ENCODE measurements around the gene VWA5B2.

Gene VWA5B2

DNA sequence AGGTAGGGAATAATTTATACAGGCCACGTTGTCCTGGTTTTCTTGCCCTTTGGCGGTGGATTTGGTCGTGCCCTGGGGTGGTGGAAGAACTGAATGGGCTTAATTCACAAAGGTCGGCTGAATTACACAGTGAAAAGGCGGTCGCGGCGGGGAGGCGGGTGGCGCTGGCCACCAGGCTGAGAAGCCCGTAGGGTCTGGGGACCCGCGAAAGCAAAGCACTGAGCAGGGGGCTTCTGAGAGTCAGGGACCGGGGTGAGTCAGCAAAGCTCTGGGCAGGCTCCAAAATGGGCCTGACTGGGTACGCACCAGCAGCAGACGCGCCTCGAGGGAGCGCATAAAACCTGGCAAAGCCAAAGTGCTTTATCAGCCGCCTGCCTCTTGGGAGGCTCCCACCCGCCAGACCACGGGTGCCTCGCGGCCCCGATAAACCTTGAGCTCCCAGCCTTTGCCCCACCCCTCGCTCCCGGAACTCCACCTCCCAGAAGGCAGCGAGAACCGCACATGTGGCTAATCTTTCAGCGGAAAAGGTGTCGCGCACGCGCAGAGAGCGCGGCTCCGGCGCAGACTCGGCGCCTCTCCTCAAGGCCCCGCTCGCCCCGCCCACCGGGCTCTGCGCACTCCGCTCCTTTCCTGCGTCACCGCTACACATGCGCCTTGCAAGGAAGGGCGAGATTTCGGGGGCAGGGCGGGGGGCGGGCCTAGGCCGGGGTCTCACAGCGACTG lies 43.8 kb upstream of the VWA5B2 start (continued):
- TF ChIP-seq, protein P1, sequence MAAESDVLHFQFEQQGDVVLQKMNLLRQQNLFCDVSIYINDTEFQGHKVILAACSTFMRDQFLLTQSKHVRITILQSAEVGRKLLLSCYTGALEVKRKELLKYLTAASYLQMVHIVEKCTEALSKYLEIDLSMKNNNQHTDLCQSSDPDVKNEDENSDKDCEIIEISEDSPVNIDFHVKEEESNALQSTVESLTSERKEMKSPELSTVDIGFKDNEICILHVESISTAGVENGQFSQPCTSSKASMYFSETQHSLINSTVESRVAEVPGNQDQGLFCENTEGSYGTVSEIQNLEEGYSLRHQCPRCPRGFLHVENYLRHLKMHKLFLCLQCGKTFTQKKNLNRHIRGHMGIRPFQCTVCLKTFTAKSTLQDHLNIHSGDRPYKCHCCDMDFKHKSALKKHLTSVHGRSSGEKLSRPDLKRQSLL (tag by site-specific recombination; IDR thresholded peaks at IDR 0.05), result peak; percentile 33; the same call in 1 of the 2 replicates
- peak; percentile 86 for TF ChIP-seq ZNF600 (tag by site-specific recombination; IDR thresholded peaks at IDR 0.05)
- peak; percentile 84 for TF ChIP-seq ZBTB48 (tag by site-specific recombination; IDR thresholded peaks at IDR 0.05)
- TF ChIP-seq KLF16 (tag by site-specific recombination; IDR thresholded peaks at IDR 0.05), result no peak
- no peak for TF ChIP-seq ZNF37A (tag by site-specific recombination; IDR thresholded peaks at IDR 0.05)
- TF ChIP-seq, protein P2, sequence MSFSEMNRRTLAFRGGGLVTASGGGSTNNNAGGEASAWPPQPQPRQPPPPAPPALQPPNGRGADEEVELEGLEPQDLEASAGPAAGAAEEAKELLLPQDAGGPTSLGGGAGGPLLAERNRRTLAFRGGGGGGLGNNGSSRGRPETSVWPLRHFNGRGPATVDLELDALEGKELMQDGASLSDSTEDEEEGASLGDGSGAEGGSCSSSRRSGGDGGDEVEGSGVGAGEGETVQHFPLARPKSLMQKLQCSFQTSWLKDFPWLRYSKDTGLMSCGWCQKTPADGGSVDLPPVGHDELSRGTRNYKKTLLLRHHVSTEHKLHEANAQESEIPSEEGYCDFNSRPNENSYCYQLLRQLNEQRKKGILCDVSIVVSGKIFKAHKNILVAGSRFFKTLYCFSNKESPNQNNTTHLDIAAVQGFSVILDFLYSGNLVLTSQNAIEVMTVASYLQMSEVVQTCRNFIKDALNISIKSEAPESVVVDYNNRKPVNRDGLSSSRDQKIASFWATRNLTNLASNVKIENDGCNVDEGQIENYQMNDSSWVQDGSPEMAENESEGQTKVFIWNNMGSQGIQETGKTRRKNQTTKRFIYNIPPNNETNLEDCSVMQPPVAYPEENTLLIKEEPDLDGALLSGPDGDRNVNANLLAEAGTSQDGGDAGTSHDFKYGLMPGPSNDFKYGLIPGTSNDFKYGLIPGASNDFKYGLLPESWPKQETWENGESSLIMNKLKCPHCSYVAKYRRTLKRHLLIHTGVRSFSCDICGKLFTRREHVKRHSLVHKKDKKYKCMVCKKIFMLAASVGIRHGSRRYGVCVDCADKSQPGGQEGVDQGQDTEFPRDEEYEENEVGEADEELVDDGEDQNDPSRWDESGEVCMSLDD (tag by site-specific recombination; IDR thresholded peaks at IDR 0.05), result no peak
- no peak for TF ChIP-seq ZNF223 (tag by site-specific recombination; IDR thresholded peaks at IDR 0.05)
- no peak for TF ChIP-seq ZNF174 (tag by site-specific recombination; IDR thresholded peaks at IDR 0.05)
- TF ChIP-seq, protein P3, sequence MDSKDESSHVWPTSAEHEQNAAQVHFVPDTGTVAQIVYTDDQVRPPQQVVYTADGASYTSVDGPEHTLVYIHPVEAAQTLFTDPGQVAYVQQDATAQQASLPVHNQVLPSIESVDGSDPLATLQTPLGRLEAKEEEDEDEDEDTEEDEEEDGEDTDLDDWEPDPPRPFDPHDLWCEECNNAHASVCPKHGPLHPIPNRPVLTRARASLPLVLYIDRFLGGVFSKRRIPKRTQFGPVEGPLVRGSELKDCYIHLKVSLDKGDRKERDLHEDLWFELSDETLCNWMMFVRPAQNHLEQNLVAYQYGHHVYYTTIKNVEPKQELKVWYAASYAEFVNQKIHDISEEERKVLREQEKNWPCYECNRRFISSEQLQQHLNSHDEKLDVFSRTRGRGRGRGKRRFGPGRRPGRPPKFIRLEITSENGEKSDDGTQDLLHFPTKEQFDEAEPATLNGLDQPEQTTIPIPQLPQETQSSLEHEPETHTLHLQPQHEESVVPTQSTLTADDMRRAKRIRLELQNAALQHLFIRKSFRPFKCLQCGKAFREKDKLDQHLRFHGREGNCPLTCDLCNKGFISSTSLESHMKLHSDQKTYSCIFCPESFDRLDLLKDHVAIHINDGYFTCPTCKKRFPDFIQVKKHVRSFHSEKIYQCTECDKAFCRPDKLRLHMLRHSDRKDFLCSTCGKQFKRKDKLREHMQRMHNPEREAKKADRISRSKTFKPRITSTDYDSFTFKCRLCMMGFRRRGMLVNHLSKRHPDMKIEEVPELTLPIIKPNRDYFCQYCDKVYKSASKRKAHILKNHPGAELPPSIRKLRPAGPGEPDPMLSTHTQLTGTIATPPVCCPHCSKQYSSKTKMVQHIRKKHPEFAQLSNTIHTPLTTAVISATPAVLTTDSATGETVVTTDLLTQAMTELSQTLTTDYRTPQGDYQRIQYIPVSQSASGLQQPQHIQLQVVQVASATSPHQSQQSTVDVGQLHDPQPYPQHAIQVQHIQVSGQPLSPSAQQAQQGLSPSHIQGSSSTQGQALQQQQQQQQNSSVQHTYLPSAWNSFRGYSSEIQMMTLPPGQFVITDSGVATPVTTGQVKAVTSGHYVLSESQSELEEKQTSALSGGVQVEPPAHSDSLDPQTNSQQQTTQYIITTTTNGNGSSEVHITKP (tag by site-specific recombination; IDR thresholded peaks at IDR 0.05), result peak; percentile 94
- peak; percentile 84 for TF ChIP-seq IKZF3 (tag by site-specific recombination; IDR thresholded peaks at IDR 0.05)
- no peak for TF ChIP-seq ZNF48 (tag by site-specific recombination; IDR thresholded peaks at IDR 0.05)
- TF ChIP-seq ZNF585B (tag by site-specific recombination; IDR thresholded peaks at IDR 0.05), result no peak
- peak; percentile 36; the same call in 1 of the 2 replicates for TF ChIP-seq ZIC2 (tag by site-specific recombination; IDR thresholded peaks at IDR 0.05)
- TF ChIP-seq ZNF501 (tag by site-specific recombination; IDR thresholded peaks at IDR 0.05), result peak; percentile 73
- peak; percentile 39; the same call in 1 of the 2 replicates for TF ChIP-seq FEZF1 (tag by site-specific recombination; IDR thresholded peaks at IDR 0.05)
- no peak for TF ChIP-seq ZNF248 (tag by site-specific recombination; IDR thresholded peaks at IDR 0.05)
- TF ChIP-seq EGR2 (tag by site-specific recombination; IDR thresholded peaks at IDR 0.05; ENCODE audit: low read depth), result no peak
- TF ChIP-seq ZBTB8A (tag by site-specific recombination; IDR thresholded peaks at IDR 0.05), result peak; percentile 73
- TF ChIP-seq HOXA7 (CRISPR knock-in tag; IDR thresholded peaks at IDR 0.05; ENCODE audit: borderline replicate concordance), result no peak
- peak; percentile 74 for TF ChIP-seq ZSCAN30 (tag by site-specific recombination; IDR thresholded peaks at IDR 0.05)
- peak; percentile 32; the same call in 1 of the 2 replicates for TF ChIP-seq ZFP69B (tag by site-specific recombination; IDR thresholded peaks at IDR 0.05)
- no peak for TF ChIP-seq YY2 (tag by site-specific recombination; IDR thresholded peaks at IDR 0.05)
- TF ChIP-seq ZNF560 (tag by site-specific recombination; IDR thresholded peaks at IDR 0.05; ENCODE audit: borderline replicate concordance), result no peak
- TF ChIP-seq, protein P4, sequence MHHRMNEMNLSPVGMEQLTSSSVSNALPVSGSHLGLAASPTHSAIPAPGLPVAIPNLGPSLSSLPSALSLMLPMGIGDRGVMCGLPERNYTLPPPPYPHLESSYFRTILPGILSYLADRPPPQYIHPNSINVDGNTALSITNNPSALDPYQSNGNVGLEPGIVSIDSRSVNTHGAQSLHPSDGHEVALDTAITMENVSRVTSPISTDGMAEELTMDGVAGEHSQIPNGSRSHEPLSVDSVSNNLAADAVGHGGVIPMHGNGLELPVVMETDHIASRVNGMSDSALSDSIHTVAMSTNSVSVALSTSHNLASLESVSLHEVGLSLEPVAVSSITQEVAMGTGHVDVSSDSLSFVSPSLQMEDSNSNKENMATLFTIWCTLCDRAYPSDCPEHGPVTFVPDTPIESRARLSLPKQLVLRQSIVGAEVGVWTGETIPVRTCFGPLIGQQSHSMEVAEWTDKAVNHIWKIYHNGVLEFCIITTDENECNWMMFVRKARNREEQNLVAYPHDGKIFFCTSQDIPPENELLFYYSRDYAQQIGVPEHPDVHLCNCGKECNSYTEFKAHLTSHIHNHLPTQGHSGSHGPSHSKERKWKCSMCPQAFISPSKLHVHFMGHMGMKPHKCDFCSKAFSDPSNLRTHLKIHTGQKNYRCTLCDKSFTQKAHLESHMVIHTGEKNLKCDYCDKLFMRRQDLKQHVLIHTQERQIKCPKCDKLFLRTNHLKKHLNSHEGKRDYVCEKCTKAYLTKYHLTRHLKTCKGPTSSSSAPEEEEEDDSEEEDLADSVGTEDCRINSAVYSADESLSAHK (tag by site-specific recombination; IDR thresholded peaks at IDR 0.05), result no peak
- TF ChIP-seq, protein P5, sequence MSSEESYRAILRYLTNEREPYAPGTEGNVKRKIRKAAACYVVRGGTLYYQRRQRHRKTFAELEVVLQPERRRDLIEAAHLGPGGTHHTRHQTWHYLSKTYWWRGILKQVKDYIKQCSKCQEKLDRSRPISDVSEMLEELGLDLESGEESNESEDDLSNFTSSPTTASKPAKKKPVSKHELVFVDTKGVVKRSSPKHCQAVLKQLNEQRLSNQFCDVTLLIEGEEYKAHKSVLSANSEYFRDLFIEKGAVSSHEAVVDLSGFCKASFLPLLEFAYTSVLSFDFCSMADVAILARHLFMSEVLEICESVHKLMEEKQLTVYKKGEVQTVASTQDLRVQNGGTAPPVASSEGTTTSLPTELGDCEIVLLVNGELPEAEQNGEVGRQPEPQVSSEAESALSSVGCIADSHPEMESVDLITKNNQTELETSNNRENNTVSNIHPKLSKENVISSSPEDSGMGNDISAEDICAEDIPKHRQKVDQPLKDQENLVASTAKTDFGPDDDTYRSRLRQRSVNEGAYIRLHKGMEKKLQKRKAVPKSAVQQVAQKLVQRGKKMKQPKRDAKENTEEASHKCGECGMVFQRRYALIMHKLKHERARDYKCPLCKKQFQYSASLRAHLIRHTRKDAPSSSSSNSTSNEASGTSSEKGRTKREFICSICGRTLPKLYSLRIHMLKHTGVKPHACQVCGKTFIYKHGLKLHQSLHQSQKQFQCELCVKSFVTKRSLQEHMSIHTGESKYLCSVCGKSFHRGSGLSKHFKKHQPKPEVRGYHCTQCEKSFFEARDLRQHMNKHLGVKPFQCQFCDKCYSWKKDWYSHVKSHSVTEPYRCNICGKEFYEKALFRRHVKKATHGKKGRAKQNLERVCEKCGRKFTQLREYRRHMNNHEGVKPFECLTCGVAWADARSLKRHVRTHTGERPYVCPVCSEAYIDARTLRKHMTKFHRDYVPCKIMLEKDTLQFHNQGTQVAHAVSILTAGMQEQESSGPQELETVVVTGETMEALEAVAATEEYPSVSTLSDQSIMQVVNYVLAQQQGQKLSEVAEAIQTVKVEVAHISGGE (tag by site-specific recombination; conservative IDR thresholded peaks at IDR 0.05; ENCODE audit: low read depth), result 0 out of 2 replicates have a peak, but pooled peaks have one; percentile 37
- peak; percentile 42; the same call in 1 of the 2 replicates for TF ChIP-seq KLF1 (tag by site-specific recombination; IDR thresholded peaks at IDR 0.05)
- no peak for TF ChIP-seq ZNF350 (tag by site-specific recombination; IDR thresholded peaks at IDR 0.05)

Data from HEK293 (cell line).